ENCODE data around the gene IL1RAPL1.

The IL1RAPL1 gene

DNA sequence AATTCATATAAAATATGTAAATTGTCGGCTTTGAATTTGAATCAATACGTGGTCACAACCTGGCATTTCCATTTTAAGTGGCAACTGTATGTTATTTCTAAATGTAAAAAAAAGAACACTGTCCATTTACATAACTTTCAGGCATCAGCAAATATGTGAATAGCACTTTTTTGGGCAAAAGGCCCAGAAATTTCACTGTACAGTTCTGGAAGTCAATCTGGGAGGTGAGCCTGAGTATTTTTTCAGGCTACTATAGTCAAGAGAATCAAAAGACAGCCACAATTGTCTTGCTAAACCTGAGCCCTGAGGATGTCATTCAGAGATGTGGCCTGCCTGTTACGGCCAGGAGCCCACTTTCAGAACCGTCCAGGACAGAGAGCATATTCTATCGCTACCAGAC lies 1084.2 kb downstream of the IL1RAPL1 start:
- DNase-seq: no peak

DNA sequence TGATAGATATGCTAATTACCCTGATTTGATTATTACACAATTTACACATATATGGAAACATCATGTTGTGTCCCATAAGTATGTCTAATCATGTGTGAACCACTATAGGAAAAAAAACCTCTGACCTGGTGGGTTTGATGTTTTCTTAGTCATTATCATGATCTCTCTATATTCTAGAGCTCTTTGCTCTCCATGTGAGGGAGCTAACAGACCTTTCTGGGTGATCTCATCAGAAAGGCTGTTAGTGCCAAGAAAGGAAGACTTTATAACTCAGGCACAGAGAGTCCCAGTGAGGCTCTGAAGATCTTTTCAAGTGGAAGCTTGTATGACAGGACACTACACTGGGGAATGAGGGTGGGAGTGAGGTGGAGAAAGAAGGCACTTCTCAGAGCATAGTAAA lies 1100.4 kb downstream of the IL1RAPL1 start:
- no peak for DNase-seq

DNA sequence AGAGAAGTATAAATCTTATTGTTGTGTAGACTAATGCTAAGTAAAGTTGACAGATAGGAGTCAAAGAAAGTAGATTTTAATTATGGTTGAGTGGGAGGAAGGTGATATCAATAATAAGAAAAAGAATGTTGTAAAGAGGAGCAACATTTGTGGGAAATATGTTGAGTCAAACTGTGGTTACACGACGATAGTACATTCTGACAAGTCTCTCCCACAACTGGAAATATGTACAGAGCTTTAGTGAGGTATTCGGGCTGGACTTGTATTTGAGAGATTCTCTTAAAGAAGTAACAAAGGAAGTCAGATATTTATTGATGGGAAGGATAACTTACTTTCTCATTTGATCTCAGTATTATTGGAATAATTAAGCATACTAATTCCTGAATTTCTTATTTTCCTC lies 1102.8 kb downstream of the IL1RAPL1 start:
- no peak for DNase-seq

GRCh38 chrX:29691044-29691443 lies 1103.8 kb downstream of the IL1RAPL1 start:
- no peak for DNase-seq

DNA sequence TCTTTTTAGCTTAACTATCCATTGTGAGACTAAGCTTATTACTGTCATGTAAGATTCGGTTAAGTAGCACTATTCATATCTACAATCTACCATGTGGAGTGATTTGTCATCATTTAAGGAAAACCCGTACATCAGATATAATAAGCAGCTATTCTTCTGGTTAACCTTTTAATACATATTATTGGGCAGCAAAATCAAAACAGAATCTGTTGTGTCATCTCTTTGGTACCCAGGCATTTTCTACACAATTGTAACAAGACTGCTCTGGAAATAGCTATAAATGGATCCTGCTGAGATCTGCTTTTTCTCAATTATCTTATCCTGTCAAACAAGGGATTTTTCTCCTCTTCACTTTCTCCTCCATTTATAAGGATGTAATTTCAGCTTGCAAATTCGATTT lies 1106.7 kb downstream of the IL1RAPL1 start:
- no peak for DNase-seq

DNA sequence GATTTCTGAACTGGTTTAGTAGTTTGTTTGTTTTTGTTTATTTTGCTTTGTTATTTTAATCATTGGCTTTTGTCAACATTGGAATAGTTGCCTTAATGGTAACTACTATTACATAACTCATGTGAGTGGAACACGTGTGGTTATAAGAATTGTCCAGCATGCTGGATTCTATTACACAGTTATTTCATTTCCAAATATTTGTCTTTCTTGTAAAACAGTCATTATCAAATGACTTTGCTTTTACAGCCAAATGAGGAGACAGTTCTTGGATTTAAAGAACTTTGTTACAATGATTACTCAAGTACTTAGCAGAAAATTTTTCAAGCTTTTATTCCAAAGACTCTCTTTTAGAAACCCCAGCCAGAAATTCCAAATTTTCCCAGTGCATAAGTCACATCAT lies 1112.0 kb downstream of the IL1RAPL1 start:
- DNase-seq: no peak

DNA sequence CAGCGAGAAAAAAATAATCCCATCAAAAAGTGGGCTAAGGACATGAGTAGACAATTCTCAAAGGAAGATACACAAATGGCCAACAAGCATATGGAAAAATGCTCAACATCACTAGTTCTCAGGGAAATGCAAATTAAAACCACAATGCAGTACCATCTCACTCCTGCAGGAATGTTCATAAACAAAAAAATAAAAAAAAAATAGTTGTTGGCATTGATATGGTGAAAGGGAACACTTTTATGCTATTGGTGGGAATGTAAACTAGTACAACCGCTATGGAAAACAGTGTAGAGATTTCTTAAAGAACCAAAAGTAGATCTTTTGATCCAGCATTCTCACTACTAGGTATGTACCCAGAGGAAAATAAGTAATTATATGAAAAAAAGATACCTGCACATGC lies 1119.8 kb downstream of the IL1RAPL1 start:
- DNase-seq: no peak

- no peak for DNase-seq
These were observed 1133.9 kb downstream of the IL1RAPL1 start for GRCh38 chrX:29721152-29721551.

DNA sequence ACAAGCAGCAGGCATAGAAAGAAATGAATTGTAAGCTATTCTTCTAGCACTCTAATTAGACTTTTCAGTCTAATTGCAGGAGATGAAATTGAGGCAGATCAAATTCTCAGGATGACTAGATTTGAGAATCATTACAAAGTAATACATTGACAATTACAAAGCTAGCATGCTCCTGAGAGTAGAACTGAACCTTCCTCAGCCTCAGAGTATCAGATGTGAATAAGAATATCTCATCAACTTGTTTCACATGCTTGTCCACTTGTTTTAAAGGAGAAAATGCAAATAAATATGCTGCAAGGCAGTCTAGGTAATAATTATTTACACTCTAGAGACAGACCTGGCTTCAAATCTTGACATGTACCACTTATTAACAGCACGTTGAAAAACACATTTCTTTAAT lies 1137.1 kb downstream of the IL1RAPL1 start:
- no peak for DNase-seq

DNA sequence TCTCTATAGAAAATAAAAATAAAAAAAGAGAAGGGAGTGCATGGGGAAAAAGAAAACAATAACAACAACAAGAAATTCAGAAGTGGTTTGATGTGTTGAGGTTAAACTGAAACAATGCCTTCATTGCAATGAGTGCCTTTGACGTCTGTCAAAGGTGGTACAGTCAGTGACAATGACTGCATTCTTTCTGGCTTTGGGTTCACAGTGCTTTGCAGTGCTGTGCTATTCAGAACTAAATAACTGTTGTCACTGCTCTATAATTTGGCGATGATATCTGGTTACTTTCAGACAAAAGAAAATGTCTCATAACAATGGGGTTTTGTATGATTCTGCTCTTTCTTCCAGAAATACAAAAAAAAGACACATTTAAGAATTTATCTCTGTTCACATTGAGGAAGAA lies 1139.6 kb downstream of the IL1RAPL1 start:
- DNase-seq: no peak

DNA sequence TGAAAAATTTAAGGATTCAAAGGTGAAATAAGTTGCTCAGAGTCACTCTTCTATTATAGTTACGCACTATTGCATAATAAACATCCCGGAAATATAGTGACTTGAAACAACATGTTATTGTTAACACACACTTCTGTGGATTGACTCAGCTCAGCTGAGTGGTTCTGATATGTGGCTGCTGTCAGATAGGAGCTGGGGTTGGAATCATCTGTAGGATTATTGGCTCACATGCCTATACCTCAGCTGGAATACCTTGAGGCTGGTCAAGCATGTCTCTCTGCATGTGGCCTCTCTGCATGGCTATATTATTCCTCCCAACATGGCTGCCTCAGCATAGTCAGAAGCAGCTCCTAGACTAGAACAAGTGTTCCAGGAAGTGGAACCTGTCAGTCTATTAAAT lies 1141.4 kb downstream of the IL1RAPL1 start:
- DNase-seq: no peak

DNA sequence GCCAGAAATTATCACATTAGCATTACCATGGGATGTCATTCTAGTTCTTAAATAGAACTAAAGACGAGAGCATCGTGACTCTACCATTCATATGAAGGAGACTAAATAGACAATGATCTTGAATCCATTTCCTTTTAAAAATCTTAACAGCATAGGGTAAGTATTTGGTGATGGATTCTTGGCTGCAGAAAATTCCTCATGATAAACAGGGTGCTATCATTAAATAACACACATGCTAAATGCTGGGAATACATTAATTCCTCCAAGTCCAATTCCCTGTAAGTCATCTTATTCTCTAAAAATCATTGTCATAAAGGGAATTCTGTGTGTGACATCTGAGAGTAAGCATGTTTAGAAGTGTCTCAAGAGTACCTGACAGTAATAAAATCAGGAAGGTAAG lies 1157.7 kb downstream of the IL1RAPL1 start:
- DNase-seq: no peak

DNA sequence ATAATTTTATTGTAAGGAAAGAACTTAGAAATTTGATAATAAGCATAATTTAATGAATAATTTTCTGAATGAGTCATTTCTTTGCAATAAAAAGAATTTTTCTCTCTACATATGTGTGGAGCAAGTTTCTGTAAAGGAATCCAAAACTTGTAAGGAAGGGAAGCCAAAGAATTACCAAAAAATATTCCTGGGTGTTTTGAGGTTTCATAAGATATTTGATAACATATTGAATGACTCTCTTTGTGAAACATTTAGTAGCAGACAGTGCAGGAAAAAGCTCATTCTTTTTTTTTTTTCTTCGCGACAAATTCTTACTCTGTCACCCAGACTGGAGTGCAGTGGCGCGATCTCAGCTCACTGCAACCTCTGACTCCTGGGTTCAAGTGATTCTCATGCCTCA lies 1159.1 kb downstream of the IL1RAPL1 start:
- DNase-seq: no peak

GRCh38 chrX:29762006-29762405 lies 1174.8 kb downstream of the IL1RAPL1 start:
- DNase-seq: no peak

DNA sequence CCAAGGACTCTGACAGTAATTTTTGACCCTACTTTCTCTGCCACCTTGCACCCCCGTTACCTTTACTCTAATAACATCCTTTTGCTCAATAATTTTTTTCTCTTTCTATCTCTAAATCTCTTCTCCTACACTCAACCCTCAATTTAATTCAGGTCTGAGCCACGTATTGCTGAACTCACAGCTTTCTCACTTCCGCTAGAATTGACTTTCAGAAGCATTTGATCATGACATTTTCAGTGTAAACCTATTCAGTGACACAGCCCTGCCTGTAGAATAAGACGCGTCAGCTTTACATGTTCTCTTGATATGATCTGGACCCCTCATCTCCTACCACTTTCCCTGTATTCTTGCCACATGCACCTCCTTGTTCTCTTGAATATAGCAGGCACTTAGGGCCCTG lies 1188.6 kb downstream of the IL1RAPL1 start:
- DNase-seq: no peak

- no peak for DNase-seq
These were observed 1200.4 kb downstream of the IL1RAPL1 start for GRCh38 chrX:29787656-29788055.

GRCh38 chrX:29788991-29789699 lies 1201.9 kb downstream of the IL1RAPL1 start:
- no peak for DNase-seq

DNA sequence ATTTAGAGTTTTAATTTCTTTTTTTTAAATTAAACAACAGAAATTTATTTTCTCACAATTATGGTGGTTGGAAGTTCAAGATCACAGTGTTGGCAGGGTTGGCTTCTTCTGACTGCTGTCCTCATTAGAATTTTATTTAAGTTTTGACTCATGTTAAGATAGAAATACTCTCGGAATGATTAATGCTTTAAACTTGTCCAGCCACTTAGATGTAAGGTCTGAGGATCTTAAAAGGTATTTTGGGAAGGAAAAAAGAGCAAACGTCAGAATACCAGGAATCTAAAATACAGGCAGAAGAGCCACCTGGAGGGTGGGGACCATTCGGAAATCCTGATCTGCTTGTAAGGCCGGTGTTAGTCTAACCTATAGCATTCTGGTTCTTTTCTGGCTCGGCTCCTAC lies 1205.1 kb downstream of the IL1RAPL1 start:
- no peak for DNase-seq

DNA sequence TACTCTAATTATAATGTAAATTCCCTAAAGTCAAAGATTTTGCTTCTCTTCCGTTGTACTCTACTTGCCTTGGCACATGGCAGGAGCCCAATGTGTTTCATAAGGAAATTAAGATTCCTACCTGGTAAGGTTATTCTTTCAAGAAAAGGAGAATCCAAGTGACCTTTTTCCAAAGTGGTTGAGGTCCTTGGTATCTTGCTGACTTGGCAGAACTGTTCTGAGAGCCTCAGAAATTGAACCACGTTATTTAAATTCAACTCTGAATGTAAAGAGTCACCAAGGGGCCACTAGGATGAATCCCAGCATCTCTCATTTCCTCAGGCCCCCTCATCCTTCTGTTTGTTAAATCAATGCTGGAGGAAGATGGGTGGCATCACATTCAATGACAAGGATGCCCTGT lies 1209.9 kb downstream of the IL1RAPL1 start:
- DNase-seq: no peak

GRCh38 chrX:29798469-29798868 lies 1211.2 kb downstream of the IL1RAPL1 start:
- DNase-seq: no peak

GRCh38 chrX:29813174-29813573 lies 1225.9 kb downstream of the IL1RAPL1 start:
- DNase-seq: no peak

- no peak for DNase-seq
These were observed 1237.1 kb downstream of the IL1RAPL1 start for GRCh38 chrX:29824176-29824906.

GRCh38 chrX:29826742-29827141 lies 1239.5 kb downstream of the IL1RAPL1 start:
- no peak for DNase-seq

DNA sequence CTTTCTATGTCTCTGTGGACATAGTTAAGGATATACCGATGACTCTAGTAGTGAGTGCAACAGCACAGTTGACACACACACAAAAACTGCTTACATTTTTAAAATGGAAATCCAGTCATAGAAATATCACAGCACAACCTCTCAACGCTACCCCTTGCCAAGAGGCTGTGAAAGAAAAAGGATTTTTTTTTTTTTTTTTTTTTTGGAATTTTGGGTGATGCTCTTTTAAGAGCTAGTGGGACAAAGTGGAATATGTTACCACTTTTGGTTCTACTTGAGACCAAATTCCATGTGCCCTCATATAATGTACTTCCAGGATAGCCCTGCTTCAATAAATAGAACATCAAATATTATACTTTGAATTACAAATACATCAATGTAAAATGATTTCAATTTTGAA lies 1247.1 kb downstream of the IL1RAPL1 start:
- DNase-seq: no peak

GRCh38 chrX:29834764-29835163 lies 1247.5 kb downstream of the IL1RAPL1 start:
- no peak for DNase-seq
